HCT116 (cell line): ENCODE results near the gene ABLIM1. TPM values are rescaled to one million over a fixed set of nuclear protein-coding genes. Genes with fewer than 3 reads are reported as not detected.

Experiments
- ATAC-seq: fragments of 200-7000 bp; cut with Tn5 transposase; 2 replicates; pipeline ENCODE4 v1.9.1; 2020; ENCODE audit warnings: mild to moderate bottlenecking, moderate library complexity
- BruUV-seq: library from RNA; stranded (reverse); fragments of 400-500 nt; replicated peaks from 2 replicates; lab custom pipeline; 2021; lab: Mats Ljungman, UMichigan
- CTCF ChIA-PET: fragments of 300-600 bp; sonication (Branson Sonifier 250); formaldehyde crosslinking; loops from one replicate; lab custom pipeline; 2021; ENCODE audit warnings: antibody characterized with exemption; lab: Charles Lee
- POLR2A ChIA-PET: fragments of 300-600, 350-600 bp; sonication (Branson Sonifier 250); formaldehyde crosslinking; loops from one replicate; lab custom pipeline; 2021; ENCODE audit warnings: antibody characterized with exemption; lab: Charles Lee
- RAD21 ChIA-PET, 2 experiments: fragments of 300-600 bp; sonication (Branson Sonifier 250); formaldehyde crosslinking; loops; one replicate each; lab custom pipeline; 2023; ENCODE audit warnings: low total read pairs in 2 of 2; ENCODE audit not compliant: uncharacterized antibody in 2 of 2, unreplicated experiment in 2 of 2, low non-redundant PET in 1 of 2; lab: Charles Lee
- DNase-seq: peaks from one replicate; pipeline ENCODE4 v3.0.0-alpha.2; 2010; ENCODE audit warnings: low read depth, low spot score
- H2AFZ ChIP-seq: fragments of 200-600 bp; shearing (Covaris generic), sonication (generic); 2 replicates; pipeline ENCODE4 v1.6.1; 2017; ENCODE audit warnings: low read depth, mixed run types, mixed read lengths, antibody characterized with exemption, low read length; ENCODE audit not compliant: poor library complexity, severe bottlenecking
- H3K27ac ChIP-seq: 2 replicates; pipeline ENCODE4 v1.5.1; 2012; ENCODE audit warnings: low read depth, low read length
- H3K27me3 ChIP-seq: fragments of 200-600 bp; sonication (generic); 2 replicates; pipeline ENCODE4 v1.6.1; 2016; ENCODE audit warnings: mixed run types, low read length, mixed read lengths; ENCODE audit not compliant: insufficient read depth
- H3K36me3 ChIP-seq, 2 experiments: fragments of 200-500 bp in 1 of 2; fragments of 200-600 bp in 1 of 2; sonication (Bioruptor generic) in 1 of 2; sonication (generic) in 1 of 2; 2 replicates each; pipeline versions ENCODE4 v1.5.1 to v1.6.1; 2014 to 2016; ENCODE audit warnings: low read length in 2 of 2, inconsistent platforms in 1 of 2, mixed read lengths in 1 of 2, mixed run types in 1 of 2; ENCODE audit not compliant: insufficient read depth in 2 of 2, control insufficient read depth in 1 of 2
- H3K4me1 ChIP-seq, 2 experiments: fragments of 200-600 bp in 1 of 2; sonication (generic) in 1 of 2; 2 replicates each; pipeline versions ENCODE4 v1.5.1 to v1.6.1; 2012 to 2017; ENCODE audit warnings: low read length in 2 of 2, inconsistent platforms in 1 of 2, mild to moderate bottlenecking in 1 of 2, mixed read lengths in 1 of 2, mixed run types in 1 of 2, moderate library complexity in 1 of 2; ENCODE audit not compliant: insufficient read depth in 2 of 2, control insufficient read depth in 1 of 2
- H3K4me2 ChIP-seq: fragments of 200-600 bp; sonication (generic); 2 replicates; pipeline ENCODE4 v1.6.1; 2017; ENCODE audit warnings: mixed run types, low read length, mixed read lengths
- H3K4me3 ChIP-seq, 2 experiments: fragments of 200-600 bp in 1 of 2; sonication (generic) in 1 of 2; replicated peaks in 1 of 2; 2 replicates each; pipeline ENCODE4 v1.5.1; 2011 to 2016; ENCODE audit warnings: low read length in 2 of 2, control low read depth in 1 of 2, low read depth in 1 of 2, mild to moderate bottlenecking in 1 of 2, mixed read lengths in 1 of 2, mixed run types in 1 of 2
- H3K79me2 ChIP-seq: fragments of 200-600 bp; sonication (generic); 2 replicates; pipeline ENCODE4 v1.6.1; 2017; ENCODE audit warnings: mild to moderate bottlenecking, mixed run types, low read length, moderate library complexity, mixed read lengths; ENCODE audit not compliant: insufficient read depth
- H3K9ac ChIP-seq: fragments of 200-600 bp; sonication (generic); 2 replicates; pipeline ENCODE4 v1.6.1; 2016; ENCODE audit warnings: low read length, mixed read lengths
- H3K9me2 ChIP-seq: fragments of 200-600 bp; sonication (generic), shearing (Covaris generic); 2 replicates; pipeline ENCODE4 v1.6.1; 2017; ENCODE audit warnings: mixed run types, mild to moderate bottlenecking, moderate library complexity; ENCODE audit not compliant: insufficient read depth
- H3K9me3 ChIP-seq, 2 experiments: fragments of 200-500 bp in 1 of 2; fragments of 200-600 bp in 1 of 2; sonication (Bioruptor generic) in 1 of 2; sonication (generic) in 1 of 2; 2 replicates each; pipeline ENCODE4 v1.6.1; 2014 to 2017; ENCODE audit warnings: low read length in 2 of 2, mixed read lengths in 2 of 2, inconsistent platforms in 1 of 2, low read depth in 1 of 2, mild to moderate bottlenecking in 1 of 2, mixed run types in 1 of 2, moderate library complexity in 1 of 2; ENCODE audit not compliant: control insufficient read depth in 1 of 2, insufficient read depth in 1 of 2
- H4K20me1 ChIP-seq: fragments of 200-600 bp; sonication (generic), shearing (Covaris generic); 2 replicates; pipeline ENCODE4 v1.6.1; 2017; ENCODE audit warnings: mixed run types, mild to moderate bottlenecking, moderate library complexity; ENCODE audit not compliant: insufficient read depth
- CBX3 ChIP-seq: IDR thresholded peaks from 2 replicates; pipeline ENCODE4 v1.6.1; 2012; ENCODE audit warnings: low read depth
- CEBPB ChIP-seq: IDR thresholded peaks from 2 replicates; pipeline ENCODE4 v1.6.1; 2012; ENCODE audit warnings: low read depth
- CTCF ChIP-seq, 3 experiments: fragments of 200-600 bp in 1 of 3; sonication (generic) in 1 of 3; IDR thresholded peaks in 2 of 3; conservative IDR thresholded peaks in 1 of 3; 2 replicates each; pipeline ENCODE4 v1.5.1; 2012 to 2017; ENCODE audit warnings: low read depth in 2 of 3, low read length in 2 of 3, antibody characterized with exemption in 1 of 3, borderline replicate concordance in 1 of 3, control low read depth in 1 of 3, mild to moderate bottlenecking in 1 of 3, mixed read lengths in 1 of 3, mixed run types in 1 of 3, moderate library complexity in 1 of 3; ENCODE audit not compliant: insufficient read depth in 1 of 3
- EZH2 ChIP-seq: fragments of 200-600 bp; sonication (generic); IDR thresholded peaks from 2 replicates; pipeline ENCODE4 v1.6.1; 2017; ENCODE audit warnings: antibody characterized with exemption, mixed run types
- FOSL1 ChIP-seq: IDR thresholded peaks from 2 replicates; pipeline ENCODE4 v1.6.1; 2012; ENCODE audit warnings: low read depth
- POLR2A ChIP-seq: IDR thresholded peaks from 2 replicates; pipeline ENCODE4 v1.7.0; 2011; ENCODE audit warnings: borderline replicate concordance; ENCODE audit not compliant: insufficient read depth, insufficient read length; ENCODE audit errors: extremely low read depth
- REST ChIP-seq: IDR thresholded peaks from 2 replicates; pipeline ENCODE4 v1.6.1; 2012; ENCODE audit warnings: low read depth
- SP1 ChIP-seq: IDR thresholded peaks from 2 replicates; pipeline ENCODE4 v1.6.1; 2012; ENCODE audit warnings: low read depth
- YY1 ChIP-seq: IDR thresholded peaks from 2 replicates; pipeline ENCODE4 v1.6.1; 2011; ENCODE audit warnings: low read length, low read depth, moderate library complexity, mild to moderate bottlenecking; ENCODE audit not compliant: insufficient replicate concordance; ENCODE audit errors: extremely low read depth
- ZFX ChIP-seq: fragments of 450-650 bp; IDR thresholded peaks from 2 replicates; pipeline ENCODE4 v1.6.1; 2017
- intact Hi-C: fragments of 100-400 bp; cut with micrococcal nuclease; formaldehyde crosslinking; loops from 2 replicates; pipeline ENCODE4 v1.10.0; 2022
- total RNA-seq: library from RNA; stranded (reverse); gene quantifications from one replicate; pipeline ENCODE4 v1.2.1, GENCODE V29; 2021; ENCODE audit not compliant: unreplicated experiment
- TF ChIP-seq, protein P1 (sequence below): IDR thresholded peaks from 2 replicates; pipeline ENCODE4 v1.6.1; 2012

The ABLIM1 gene
- total RNA-seq, 1 experiment from 2014 or later = 96.2 TPM

DNA sequence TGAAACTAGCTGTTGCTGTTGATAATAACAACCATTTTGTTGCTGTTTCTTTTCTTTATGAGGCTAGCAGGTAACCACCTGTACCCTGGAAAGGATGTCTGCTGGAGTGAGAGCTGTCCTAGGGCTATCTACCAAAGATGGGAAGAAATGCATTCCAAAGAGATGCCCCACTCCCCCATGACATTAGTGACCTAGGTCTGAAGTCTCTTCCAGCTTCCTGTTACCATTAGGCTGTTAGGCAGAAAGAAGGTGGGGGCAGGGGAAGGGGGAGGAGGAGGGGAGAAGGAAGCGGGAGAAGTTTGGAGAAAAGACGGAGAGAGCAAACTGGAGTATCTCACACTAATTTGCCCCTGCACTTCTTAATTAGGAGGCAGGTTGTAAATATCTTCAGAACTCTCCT, 118.5 kb downstream of the ABLIM1 start:
- intact Hi-C loops = no loop called here
- CTCF ChIA-PET = interaction anchor here (0.8 kb wide), 1 partner anchor 68 kb away, joined by 7 read pairs; no protein-coding TSS in a partner anchor

More for the DNA sequence above, 118.5 kb downstream of the ABLIM1 start:
- TF ChIP-seq, protein P1, sequence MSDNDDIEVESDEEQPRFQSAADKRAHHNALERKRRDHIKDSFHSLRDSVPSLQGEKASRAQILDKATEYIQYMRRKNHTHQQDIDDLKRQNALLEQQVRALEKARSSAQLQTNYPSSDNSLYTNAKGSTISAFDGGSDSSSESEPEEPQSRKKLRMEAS = no peak
- TF ChIP-seq REST (no peak), SP1 (no peak), EZH2 (no peak), POLR2A (no peak), CTCF (IDR thresholded peaks at IDR 0.05 in 2 of 3, conservative IDR thresholded peaks at IDR 0.05 in 1 of 3; ENCODE audit: borderline replicate concordance in 1 of 3, insufficient read depth in 1 of 3, low read depth in 2 of 3, low read length in 2 of 3) (no peak), ZFX (no peak), YY1 (no peak), CEBPB (no peak), CBX3 (no peak), FOSL1 (no peak)
- no peak overlapping the region for H2AFZ ChIP-seq
- no TSS peak for BruUV-seq
- no peaks in the 10 kb centered on the region for H4K20me1 ChIP-seq
- POLR2A ChIA-PET = no interaction called here
- DNase-seq (no peak), ATAC-seq (no peak)
- RAD21 ChIA-PET = no interaction called here
- H3K79me2 ChIP-seq = no peaks in the 10 kb centered on the region
- peaks cover 5 to 11% of the 10 kb centered on the region in 2 experiments; a peak in 2 of 4 replicates for H3K4me1 ChIP-seq
- no peaks in the 10 kb centered on the region for H3K27me3 ChIP-seq
- no peaks in the 10 kb centered on the region for H3K36me3 ChIP-seq
- no peak overlapping the region for H3K4me2 ChIP-seq
- H3K9me2 ChIP-seq = no peaks in the 10 kb centered on the region
- H3K9me3 ChIP-seq = no peaks in the 10 kb centered on the region
- H3K9ac ChIP-seq = no peak overlapping the region
- no peak overlapping the region for H3K4me3 ChIP-seq
- H3K27ac ChIP-seq = no peak overlapping the region
